ENCODE data around the gene SART1.
"Not testable (repeated sequence)": the region's sequence is repeated elsewhere in the genome, so short reads cannot be mapped to it uniquely, and the experiment has no call there.

Gene SART1

DNA sequence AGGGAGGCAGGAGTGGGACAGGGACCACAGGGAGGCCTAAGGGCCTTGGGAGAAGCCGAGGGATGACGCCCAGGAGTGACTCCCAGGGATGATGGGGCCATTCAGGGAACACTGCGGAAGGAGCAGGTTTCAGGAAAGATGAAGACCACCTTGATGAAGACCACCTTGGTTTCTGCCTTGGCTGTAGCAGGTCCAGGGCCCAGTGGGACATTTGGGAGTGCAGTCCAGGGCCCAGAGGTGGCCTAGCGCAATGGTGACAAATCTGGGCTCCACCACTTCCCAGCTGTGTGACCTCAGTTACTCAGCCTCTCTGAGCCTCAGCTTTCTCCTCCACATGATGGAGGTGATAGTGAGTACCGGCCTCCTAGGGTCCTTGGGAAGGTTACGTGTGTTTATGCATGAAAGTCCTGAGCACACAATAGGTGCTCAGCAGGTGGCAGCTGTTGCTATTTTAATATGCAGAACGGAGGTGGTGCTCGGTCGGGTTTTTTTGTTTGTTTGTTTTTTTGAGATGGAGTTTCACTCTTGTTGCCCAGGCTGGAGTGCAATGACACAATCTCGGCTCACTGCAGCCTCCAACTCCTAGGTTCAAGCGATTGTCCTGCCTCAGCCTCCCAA lies 15.5 kb upstream of the SART1 start:
- no peak overlapping the region for H3K4me3 ChIP-seq (ENCODE audit: low read depth, low read length)
- TF ChIP-seq, protein P1, sequence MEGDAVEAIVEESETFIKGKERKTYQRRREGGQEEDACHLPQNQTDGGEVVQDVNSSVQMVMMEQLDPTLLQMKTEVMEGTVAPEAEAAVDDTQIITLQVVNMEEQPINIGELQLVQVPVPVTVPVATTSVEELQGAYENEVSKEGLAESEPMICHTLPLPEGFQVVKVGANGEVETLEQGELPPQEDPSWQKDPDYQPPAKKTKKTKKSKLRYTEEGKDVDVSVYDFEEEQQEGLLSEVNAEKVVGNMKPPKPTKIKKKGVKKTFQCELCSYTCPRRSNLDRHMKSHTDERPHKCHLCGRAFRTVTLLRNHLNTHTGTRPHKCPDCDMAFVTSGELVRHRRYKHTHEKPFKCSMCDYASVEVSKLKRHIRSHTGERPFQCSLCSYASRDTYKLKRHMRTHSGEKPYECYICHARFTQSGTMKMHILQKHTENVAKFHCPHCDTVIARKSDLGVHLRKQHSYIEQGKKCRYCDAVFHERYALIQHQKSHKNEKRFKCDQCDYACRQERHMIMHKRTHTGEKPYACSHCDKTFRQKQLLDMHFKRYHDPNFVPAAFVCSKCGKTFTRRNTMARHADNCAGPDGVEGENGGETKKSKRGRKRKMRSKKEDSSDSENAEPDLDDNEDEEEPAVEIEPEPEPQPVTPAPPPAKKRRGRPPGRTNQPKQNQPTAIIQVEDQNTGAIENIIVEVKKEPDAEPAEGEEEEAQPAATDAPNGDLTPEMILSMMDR (IDR thresholded peaks at IDR 0.05; ENCODE audit: low read depth, low read length), result no peak

DNA sequence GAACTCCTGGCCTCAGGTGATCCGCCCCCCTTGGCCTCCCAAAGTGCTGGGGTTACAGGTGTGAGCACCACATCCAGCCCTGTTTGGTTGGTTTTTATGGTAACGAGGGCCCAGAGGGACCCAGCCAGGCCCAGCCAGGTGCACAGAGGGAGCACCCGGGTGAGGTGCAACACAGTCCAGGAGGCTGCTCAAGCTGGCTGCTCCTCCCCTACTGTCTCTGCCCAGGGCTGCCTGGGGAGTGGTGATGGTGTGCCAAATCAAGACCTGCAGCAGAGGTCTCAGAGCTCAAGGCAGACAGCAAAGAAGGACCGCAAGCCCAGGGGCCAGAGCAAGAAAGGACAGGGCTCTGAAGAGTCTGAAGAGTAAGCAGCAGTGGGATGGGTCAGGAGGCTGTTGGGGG lies 14.9 kb upstream of the SART1 start:
- H3K4me3 ChIP-seq (ENCODE audit: low read depth, low read length), result no peak overlapping the region
- TF ChIP-seq, protein P1 (IDR thresholded peaks at IDR 0.05; ENCODE audit: low read depth, low read length), result no peak

DNA sequence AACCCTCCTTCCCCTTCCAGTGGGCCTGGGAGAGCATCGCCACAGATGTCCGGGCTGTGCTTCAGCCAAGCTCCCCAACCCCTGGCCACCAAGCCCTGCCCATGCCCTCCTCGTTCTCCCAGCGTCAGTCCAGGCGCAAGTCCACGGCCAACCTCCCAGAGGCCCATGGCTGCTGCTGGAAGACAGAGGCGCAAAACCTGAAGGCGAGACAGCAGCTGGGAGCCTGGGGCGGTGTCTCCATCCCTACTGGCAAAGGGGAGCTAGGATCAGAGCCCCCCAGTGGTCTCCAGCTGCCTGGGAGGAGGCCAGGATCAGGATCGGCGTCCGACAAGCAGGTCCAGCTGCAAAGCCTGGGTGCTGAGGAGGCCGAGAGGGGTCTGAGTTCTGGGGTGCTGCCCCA lies 14.4 kb upstream of the SART1 start:
- no peak overlapping the region for H3K4me3 ChIP-seq (ENCODE audit: low read depth, low read length)
- TF ChIP-seq, protein P1 (IDR thresholded peaks at IDR 0.05; ENCODE audit: low read depth, low read length), result no peak

DNA sequence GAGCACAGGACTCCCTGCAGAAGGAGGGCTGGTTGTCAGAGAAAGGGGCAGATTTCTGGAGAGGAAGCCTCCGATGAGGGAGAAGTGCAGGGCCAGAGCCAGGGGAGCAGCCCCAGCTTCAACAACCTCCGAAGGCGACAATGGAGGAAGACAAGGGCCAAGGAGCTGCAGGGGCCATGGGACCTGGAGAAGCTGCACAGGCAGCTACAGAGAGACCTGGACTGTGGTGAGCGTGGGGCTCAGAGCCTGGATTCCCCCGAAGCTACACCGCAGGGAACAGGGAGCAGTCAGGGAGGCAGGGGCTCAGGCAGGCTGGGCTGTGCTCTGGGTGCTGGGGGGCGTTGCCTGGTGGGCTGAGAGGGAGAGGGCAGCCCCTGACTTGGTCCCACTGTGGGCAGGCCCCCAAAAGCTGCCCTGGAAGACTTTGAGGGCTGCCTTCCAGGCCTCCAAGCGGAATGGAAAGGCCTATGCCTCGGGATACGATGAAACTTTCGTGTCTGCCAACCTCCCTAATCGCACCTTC lies 13.9 kb upstream of the SART1 start:
- TF ChIP-seq, protein P1 (IDR thresholded peaks at IDR 0.05; ENCODE audit: low read depth, low read length), result no peak
- no peak overlapping the region for H3K4me3 ChIP-seq (ENCODE audit: low read depth, low read length)

DNA sequence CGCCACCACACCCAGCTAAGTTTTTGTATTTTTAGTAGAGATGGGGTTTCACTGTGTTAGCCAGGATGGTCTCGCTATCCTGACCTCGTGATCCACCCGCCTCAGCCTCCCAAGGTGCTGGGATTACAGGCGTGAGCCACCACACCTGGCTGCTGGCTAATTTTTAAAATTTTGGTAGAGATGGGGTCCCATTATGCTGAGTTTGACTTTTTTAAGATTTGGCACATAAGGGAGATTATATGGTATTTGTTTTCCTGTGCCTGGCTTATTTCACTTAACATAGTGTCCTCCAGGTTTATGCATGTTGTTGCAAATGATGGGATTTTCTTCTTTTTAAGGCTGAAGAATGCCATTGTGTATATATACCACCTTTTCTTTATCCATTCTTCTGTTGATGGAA lies 10.8 kb upstream of the SART1 start:
- not testable (repeated sequence) for H3K4me3 ChIP-seq (ENCODE audit: low read depth, low read length)

DNA sequence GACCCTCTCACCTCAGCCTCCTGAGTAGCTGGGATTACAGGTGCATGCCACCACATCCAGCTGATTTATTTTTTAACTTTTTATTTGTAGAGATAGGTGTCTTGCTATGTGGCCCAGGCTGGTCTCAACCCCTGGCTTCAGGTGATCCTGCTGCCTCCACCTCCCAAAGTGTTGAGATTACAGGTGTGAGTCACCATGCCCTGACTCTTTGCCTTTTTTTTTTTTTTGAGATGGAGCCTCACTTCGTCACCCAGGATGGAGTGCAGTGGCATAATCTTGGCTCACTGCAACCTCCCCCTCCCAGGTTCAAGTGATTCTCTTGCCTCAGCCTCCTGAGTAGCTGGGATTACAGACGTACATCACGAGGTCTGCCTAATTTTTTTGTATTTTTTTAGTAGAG lies 9.9 kb upstream of the SART1 start:
- H3K4me3 ChIP-seq (ENCODE audit: low read depth, low read length), result not testable (repeated sequence)

DNA sequence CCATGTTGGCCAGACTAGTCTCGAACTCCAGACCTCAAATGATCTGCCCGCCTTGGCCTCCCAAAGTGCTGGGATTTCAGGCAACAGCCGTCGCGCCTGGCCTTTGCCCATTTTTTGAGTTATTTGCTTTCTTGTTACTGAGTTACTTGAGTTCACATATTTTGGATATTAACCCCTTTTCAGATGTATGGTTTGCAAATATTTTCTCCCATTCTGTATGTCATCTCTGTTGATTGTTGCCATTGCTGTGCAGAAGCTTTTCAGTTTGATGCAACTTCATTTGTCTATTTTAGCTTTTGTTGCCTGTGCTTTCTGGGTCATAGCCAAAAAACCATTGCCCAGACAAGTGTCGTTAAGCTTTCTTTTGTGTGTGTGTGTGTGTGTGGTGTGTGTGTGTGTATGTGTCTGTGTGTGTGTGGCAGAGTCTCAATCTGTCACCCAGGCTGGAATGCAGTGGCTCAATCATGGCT lies 9.4 kb upstream of the SART1 start:
- TF ChIP-seq, protein P1 (IDR thresholded peaks at IDR 0.05; ENCODE audit: low read depth, low read length), result no peak
- H3K4me3 ChIP-seq (ENCODE audit: low read depth, low read length), result no peak overlapping the region

DNA sequence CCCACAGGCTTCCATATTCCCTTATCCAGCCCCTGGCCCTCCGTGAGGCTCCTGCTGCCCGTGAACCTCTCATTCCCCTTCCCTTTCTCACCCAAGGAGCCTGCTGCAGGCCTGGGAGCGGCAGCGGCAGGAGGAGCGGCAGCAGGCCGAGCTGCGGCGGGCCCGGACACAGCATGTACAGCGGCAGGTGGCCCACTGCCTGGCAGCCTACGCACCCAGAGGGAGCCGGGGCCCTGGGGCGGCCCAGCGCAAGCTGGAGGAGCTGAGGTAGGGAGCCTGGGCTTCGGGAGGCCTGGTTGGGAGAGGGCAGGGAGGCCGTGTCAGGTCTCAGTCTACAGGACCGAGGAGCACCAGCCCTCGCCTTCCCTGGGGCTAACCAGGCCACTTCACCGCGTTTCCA lies 8.1 kb upstream of the SART1 start:
- TF ChIP-seq, protein P1 (IDR thresholded peaks at IDR 0.05; ENCODE audit: low read depth, low read length), result no peak
- no peak overlapping the region for H3K4me3 ChIP-seq (ENCODE audit: low read depth, low read length)

All from WI38 (cell line).